ENCODE results near the gene RSPH6A. TPM values are rescaled to one million over a fixed set of nuclear protein-coding genes. Genes with fewer than 3 reads are reported as not detected.

RSPH6A gene
- total and polyA plus RNA-seq, 2 of the 13 experiments (the other 11 are each of a cell fraction or from before 2014, with no cell fraction given): 0.07 TPM; not detected in 1

- TF ChIP-seq SAFB2 (CRISPR knock-in tag; IDR thresholded peaks at IDR 0.05; ENCODE audit: borderline replicate concordance, low read depth): no peak; the same call in 1 of the 2 replicates
- TF ChIP-seq BCLAF1 (IDR thresholded peaks at IDR 0.05): no peak
- TF ChIP-seq ZNF33A (CRISPR knock-in tag; IDR thresholded peaks at IDR 0.05; ENCODE audit: borderline replicate concordance): no peak
- TF ChIP-seq ZNF609 (CRISPR knock-in tag; IDR thresholded peaks at IDR 0.05; ENCODE audit: borderline replicate concordance): peak; percentile 38; the same call in 1 of the 2 replicates
- TF ChIP-seq RARA (CRISPR knock-in tag; IDR thresholded peaks at IDR 0.05): 0 out of 2 replicates have a peak, but pooled peaks have one; percentile 25
- TF ChIP-seq MIER3 (CRISPR knock-in tag; IDR thresholded peaks at IDR 0.05; ENCODE audit: borderline replicate concordance): no peak; the same call in 1 of the 2 replicates
- TF ChIP-seq ZKSCAN5 (CRISPR knock-in tag; IDR thresholded peaks at IDR 0.05): peak; percentile 60; the same call in 1 of the 2 replicates
- TF ChIP-seq ZNF292 (CRISPR knock-in tag; IDR thresholded peaks at IDR 0.05; ENCODE audit: borderline replicate concordance, low read depth): no peak; the same call in 1 of the 2 replicates
- no peak for TF ChIP-seq ZBTB26 (CRISPR knock-in tag; IDR thresholded peaks at IDR 0.05; ENCODE audit: borderline replicate concordance)
- TF ChIP-seq ZFYVE20 (CRISPR knock-in tag; IDR thresholded peaks at IDR 0.05; ENCODE audit: borderline replicate concordance, low read depth): no peak
- no peak for TF ChIP-seq TOE1 (CRISPR knock-in tag; IDR thresholded peaks at IDR 0.05)
- TF ChIP-seq EED (CRISPR knock-in tag; IDR thresholded peaks at IDR 0.05): no peak
- TF ChIP-seq GABPA (IDR thresholded peaks at IDR 0.05; ENCODE audit: low read depth, low read length): no peak
- TF ChIP-seq GABPA (CRISPR knock-in tag; IDR thresholded peaks at IDR 0.05; ENCODE audit: low read depth): no peak
- no peak for TF ChIP-seq PLSCR1 (CRISPR knock-in tag; IDR thresholded peaks at IDR 0.05; ENCODE audit: borderline replicate concordance)
Observed at GRCh38 chr19:45767881-45768654, 47.0 kb downstream of the RSPH6A start (continued).

All from HepG2 (cell line).